ENCODE data around the gene CLCN1.

CLCN1 gene

GRCh38 chr7:143315776-143316175 lies at the start of gene CLCN1:
CLCN1 (plus strand) TSS chr7:143316111; CDS start chr7:143316213, 102 bp downstream.
- H3K9ac ChIP-seq (ENCODE audit: low read depth in 1 of 2, low read length in 2 of 2), result no peak within 1 kb of the TSS
- no peaks in the 10 kb centered on the region for H3K27me3 ChIP-seq (ENCODE audit: control insufficient read depth in 2 of 2, insufficient read depth in 2 of 2, low read length in 2 of 2)
- peaks cover 0 to 3% of the 10 kb centered on the region in 2 donors for H3K4me1 ChIP-seq (ENCODE audit: control insufficient read depth in 2 of 2, insufficient read depth in 2 of 2, low read length in 2 of 2)
- H3K9me3 ChIP-seq (ENCODE audit: control insufficient read depth in 2 of 2, low read length in 2 of 2), result no peaks in the 10 kb centered on the region
- H3K36me3 ChIP-seq (ENCODE audit: control insufficient read depth in 2 of 2, insufficient read depth in 2 of 2, low read length in 2 of 2), result no peaks in the 10 kb centered on the region
- H3K27ac ChIP-seq (ENCODE audit: low read depth in 2 of 2, low read length in 2 of 2), result no peak within 1 kb of the TSS
- no peak within 1 kb of the TSS for H3K4me3 ChIP-seq (ENCODE audit: low read length in 2 of 2)

GRCh38 chr7:143269251-143269650 lies 46.7 kb upstream of the CLCN1 start:
- Histone ChIP-seq H3K4me1 (ENCODE audit: control insufficient read depth in 2 of 2, insufficient read depth in 2 of 2, low read length in 2 of 2) (peaks cover 16 to 42% of the 10 kb centered on the region in 2 donors), H3K27ac (ENCODE audit: low read depth in 2 of 2, low read length in 2 of 2) (peak overlapping the region; percentile 67 to 79), H3K9me3 (ENCODE audit: control insufficient read depth in 2 of 2, low read length in 2 of 2) (no peaks in the 10 kb centered on the region), H3K4me3 (ENCODE audit: low read length in 2 of 2) (no peak overlapping the region), H3K36me3 (ENCODE audit: control insufficient read depth in 2 of 2, insufficient read depth in 2 of 2, low read length in 2 of 2) (peaks cover 20 to 40% of the 10 kb centered on the region in 2 donors), H3K27me3 (ENCODE audit: control insufficient read depth in 2 of 2, insufficient read depth in 2 of 2, low read length in 2 of 2) (no peaks in the 10 kb centered on the region), H3K9ac (ENCODE audit: low read depth in 1 of 2, low read length in 2 of 2) (peak overlapping the region in 1 of 2 donors; percentile 58)

GRCh38 chr7:143271240-143271639 lies 44.7 kb upstream of the CLCN1 start:
- H3K36me3 ChIP-seq (ENCODE audit: control insufficient read depth in 2 of 2, insufficient read depth in 2 of 2, low read length in 2 of 2), result peaks cover 20 to 29% of the 10 kb centered on the region in 2 donors
- H3K27me3 ChIP-seq (ENCODE audit: control insufficient read depth in 2 of 2, insufficient read depth in 2 of 2, low read length in 2 of 2), result no peaks in the 10 kb centered on the region
- peaks cover 7 to 29% of the 10 kb centered on the region in 2 donors for H3K4me1 ChIP-seq (ENCODE audit: control insufficient read depth in 2 of 2, insufficient read depth in 2 of 2, low read length in 2 of 2)
- H3K9me3 ChIP-seq (ENCODE audit: control insufficient read depth in 2 of 2, low read length in 2 of 2), result no peaks in the 10 kb centered on the region
- H3K4me3 ChIP-seq (ENCODE audit: low read length in 2 of 2), result no peak overlapping the region
- H3K27ac ChIP-seq (ENCODE audit: low read depth in 2 of 2, low read length in 2 of 2), result no peak overlapping the region
- H3K9ac ChIP-seq (ENCODE audit: low read depth in 1 of 2, low read length in 2 of 2), result no peak overlapping the region

GRCh38 chr7:143272871-143273270 lies 43.0 kb upstream of the CLCN1 start:
- Histone ChIP-seq H3K9me3 (ENCODE audit: control insufficient read depth in 2 of 2, low read length in 2 of 2) (no peaks in the 10 kb centered on the region), H3K4me1 (ENCODE audit: control insufficient read depth in 2 of 2, insufficient read depth in 2 of 2, low read length in 2 of 2) (peaks cover 5 to 21% of the 10 kb centered on the region in 2 donors), H3K4me3 (ENCODE audit: low read length in 2 of 2) (no peak overlapping the region), H3K36me3 (ENCODE audit: control insufficient read depth in 2 of 2, insufficient read depth in 2 of 2, low read length in 2 of 2) (peaks cover 8 to 16% of the 10 kb centered on the region in 2 donors), H3K27ac (ENCODE audit: low read depth in 2 of 2, low read length in 2 of 2) (no peak overlapping the region), H3K9ac (ENCODE audit: low read depth in 1 of 2, low read length in 2 of 2) (no peak overlapping the region), H3K27me3 (ENCODE audit: control insufficient read depth in 2 of 2, insufficient read depth in 2 of 2, low read length in 2 of 2) (no peaks in the 10 kb centered on the region)

- Histone ChIP-seq H3K4me1 (ENCODE audit: control insufficient read depth in 2 of 2, insufficient read depth in 2 of 2, low read length in 2 of 2) (peaks cover 16 to 25% of the 10 kb centered on the region in 2 donors), H3K9ac (ENCODE audit: low read depth in 1 of 2, low read length in 2 of 2) (no peak overlapping the region), H3K36me3 (ENCODE audit: control insufficient read depth in 2 of 2, insufficient read depth in 2 of 2, low read length in 2 of 2) (no peaks in the 10 kb centered on the region), H3K4me3 (ENCODE audit: low read length in 2 of 2) (peak overlapping the region in 1 of 2 donors; percentile 14), H3K27ac (ENCODE audit: low read depth in 2 of 2, low read length in 2 of 2) (peak overlapping the region; percentile 13 to 16), H3K9me3 (ENCODE audit: control insufficient read depth in 2 of 2, low read length in 2 of 2) (no peaks in the 10 kb centered on the region), H3K27me3 (ENCODE audit: control insufficient read depth in 2 of 2, insufficient read depth in 2 of 2, low read length in 2 of 2) (no peaks in the 10 kb centered on the region)
These were observed 36.5 kb upstream of the CLCN1 start for GRCh38 chr7:143279186-143280098.

GRCh38 chr7:143280160-143280559 lies 35.8 kb upstream of the CLCN1 start:
- Histone ChIP-seq H3K9ac (ENCODE audit: low read depth in 1 of 2, low read length in 2 of 2) (no peak overlapping the region), H3K36me3 (ENCODE audit: control insufficient read depth in 2 of 2, insufficient read depth in 2 of 2, low read length in 2 of 2) (no peaks in the 10 kb centered on the region), H3K27me3 (ENCODE audit: control insufficient read depth in 2 of 2, insufficient read depth in 2 of 2, low read length in 2 of 2) (no peaks in the 10 kb centered on the region), H3K4me1 (ENCODE audit: control insufficient read depth in 2 of 2, insufficient read depth in 2 of 2, low read length in 2 of 2) (peaks cover 20 to 30% of the 10 kb centered on the region in 2 donors), H3K27ac (ENCODE audit: low read depth in 2 of 2, low read length in 2 of 2) (peak overlapping the region; percentile 2 to 13), H3K4me3 (ENCODE audit: low read length in 2 of 2) (peak overlapping the region in 1 of 2 donors; percentile 14), H3K9me3 (ENCODE audit: control insufficient read depth in 2 of 2, low read length in 2 of 2) (no peaks in the 10 kb centered on the region)

GRCh38 chr7:143280566-143280965 lies 35.3 kb upstream of the CLCN1 start:
- H3K4me1 ChIP-seq (ENCODE audit: control insufficient read depth in 2 of 2, insufficient read depth in 2 of 2, low read length in 2 of 2), result peaks cover 24 to 34% of the 10 kb centered on the region in 2 donors
- no peak overlapping the region for H3K9ac ChIP-seq (ENCODE audit: low read depth in 1 of 2, low read length in 2 of 2)
- no peaks in the 10 kb centered on the region for H3K36me3 ChIP-seq (ENCODE audit: control insufficient read depth in 2 of 2, insufficient read depth in 2 of 2, low read length in 2 of 2)
- H3K27me3 ChIP-seq (ENCODE audit: control insufficient read depth in 2 of 2, insufficient read depth in 2 of 2, low read length in 2 of 2), result no peaks in the 10 kb centered on the region
- peak overlapping the region in 1 of 2 donors; percentile 2 for H3K27ac ChIP-seq (ENCODE audit: low read depth in 2 of 2, low read length in 2 of 2)
- H3K9me3 ChIP-seq (ENCODE audit: control insufficient read depth in 2 of 2, low read length in 2 of 2), result no peaks in the 10 kb centered on the region
- H3K4me3 ChIP-seq (ENCODE audit: low read length in 2 of 2), result no peak overlapping the region

- H3K4me1 ChIP-seq (ENCODE audit: control insufficient read depth in 2 of 2, insufficient read depth in 2 of 2, low read length in 2 of 2), result peaks cover 32 to 42% of the 10 kb centered on the region in 2 donors
- no peak overlapping the region for H3K4me3 ChIP-seq (ENCODE audit: low read length in 2 of 2)
- no peaks in the 10 kb centered on the region for H3K36me3 ChIP-seq (ENCODE audit: control insufficient read depth in 2 of 2, insufficient read depth in 2 of 2, low read length in 2 of 2)
- H3K27ac ChIP-seq (ENCODE audit: low read depth in 2 of 2, low read length in 2 of 2), result no peak overlapping the region
- no peaks in the 10 kb centered on the region for H3K9me3 ChIP-seq (ENCODE audit: control insufficient read depth in 2 of 2, low read length in 2 of 2)
- no peaks in the 10 kb centered on the region for H3K27me3 ChIP-seq (ENCODE audit: control insufficient read depth in 2 of 2, insufficient read depth in 2 of 2, low read length in 2 of 2)
- no peak overlapping the region for H3K9ac ChIP-seq (ENCODE audit: low read depth in 1 of 2, low read length in 2 of 2)
These were observed 34.4 kb upstream of the CLCN1 start for GRCh38 chr7:143281529-143281928.

- no peak overlapping the region for H3K4me3 ChIP-seq (ENCODE audit: low read length in 2 of 2)
- H3K9ac ChIP-seq (ENCODE audit: low read depth in 1 of 2, low read length in 2 of 2), result no peak overlapping the region
- no peaks in the 10 kb centered on the region for H3K27me3 ChIP-seq (ENCODE audit: control insufficient read depth in 2 of 2, insufficient read depth in 2 of 2, low read length in 2 of 2)
- no peak overlapping the region for H3K27ac ChIP-seq (ENCODE audit: low read depth in 2 of 2, low read length in 2 of 2)
- no peaks in the 10 kb centered on the region for H3K9me3 ChIP-seq (ENCODE audit: control insufficient read depth in 2 of 2, low read length in 2 of 2)
- no peaks in the 10 kb centered on the region for H3K36me3 ChIP-seq (ENCODE audit: control insufficient read depth in 2 of 2, insufficient read depth in 2 of 2, low read length in 2 of 2)
- H3K4me1 ChIP-seq (ENCODE audit: control insufficient read depth in 2 of 2, insufficient read depth in 2 of 2, low read length in 2 of 2), result peaks cover 32 to 42% of the 10 kb centered on the region in 2 donors
These were observed 33.8 kb upstream of the CLCN1 start for GRCh38 chr7:143282124-143282523.

- Histone ChIP-seq H3K36me3 (ENCODE audit: control insufficient read depth in 2 of 2, insufficient read depth in 2 of 2, low read length in 2 of 2) (no peaks in the 10 kb centered on the region), H3K9ac (ENCODE audit: low read depth in 1 of 2, low read length in 2 of 2) (peak overlapping the region in 1 of 2 donors; percentile 50), H3K27me3 (ENCODE audit: control insufficient read depth in 2 of 2, insufficient read depth in 2 of 2, low read length in 2 of 2) (no peaks in the 10 kb centered on the region), H3K4me1 (ENCODE audit: control insufficient read depth in 2 of 2, insufficient read depth in 2 of 2, low read length in 2 of 2) (peaks cover 38 to 42% of the 10 kb centered on the region in 2 donors), H3K9me3 (ENCODE audit: control insufficient read depth in 2 of 2, low read length in 2 of 2) (no peaks in the 10 kb centered on the region), H3K27ac (ENCODE audit: low read depth in 2 of 2, low read length in 2 of 2) (peak overlapping the region; percentile 87 to 88), H3K4me3 (ENCODE audit: low read length in 2 of 2) (no peak overlapping the region)
These were observed 32.5 kb upstream of the CLCN1 start for GRCh38 chr7:143283381-143283780.
